SIG-M5 treated with dmso at 0.1 percent for 504 hours (cell line): ENCODE measurements around the gene PRIMPOL.

Experiments used
- DNase-seq: peaks from one replicate; lab custom pipeline; 2025; ENCODE audit not compliant: unreplicated experiment; lab: John Stamatoyannopoulos, UW

The PRIMPOL gene

DNA sequence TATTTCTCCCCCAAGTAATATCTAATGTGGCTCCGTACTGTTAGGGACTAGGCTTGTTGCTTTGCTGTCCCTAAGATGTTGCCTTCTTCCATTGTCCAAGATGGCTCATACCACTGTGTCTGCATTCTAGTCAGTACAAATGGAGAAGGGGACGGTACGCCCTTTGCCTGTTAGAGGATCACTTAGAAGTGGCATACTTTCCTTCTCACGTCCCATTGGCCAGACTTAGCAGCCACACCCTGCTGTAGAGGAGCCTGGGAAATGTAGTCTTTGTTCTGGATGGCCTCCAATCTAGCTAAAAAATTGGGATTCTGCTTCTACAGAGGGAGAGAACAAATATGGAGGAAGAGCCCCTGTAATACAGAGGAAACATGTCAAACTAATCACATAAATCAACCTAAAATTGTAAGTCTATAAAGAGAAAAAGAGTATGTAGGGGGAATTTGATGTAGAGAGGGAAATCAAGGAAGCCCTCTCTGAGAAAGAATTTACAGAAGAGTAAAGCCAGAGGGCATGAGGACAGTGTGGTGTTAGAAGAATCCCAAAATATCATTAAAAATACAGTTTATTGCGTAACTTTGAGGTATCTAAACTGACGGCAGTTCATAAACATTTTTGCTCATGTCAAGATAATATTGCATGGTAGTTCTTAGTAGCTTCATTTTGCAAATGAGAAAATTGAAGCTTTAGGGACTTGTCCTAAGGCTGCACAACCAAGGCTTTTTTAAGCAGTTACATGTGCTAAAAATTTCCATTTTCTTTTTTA lies 15.1 kb downstream of the PRIMPOL start:
- DNase-seq: no peak

DNA sequence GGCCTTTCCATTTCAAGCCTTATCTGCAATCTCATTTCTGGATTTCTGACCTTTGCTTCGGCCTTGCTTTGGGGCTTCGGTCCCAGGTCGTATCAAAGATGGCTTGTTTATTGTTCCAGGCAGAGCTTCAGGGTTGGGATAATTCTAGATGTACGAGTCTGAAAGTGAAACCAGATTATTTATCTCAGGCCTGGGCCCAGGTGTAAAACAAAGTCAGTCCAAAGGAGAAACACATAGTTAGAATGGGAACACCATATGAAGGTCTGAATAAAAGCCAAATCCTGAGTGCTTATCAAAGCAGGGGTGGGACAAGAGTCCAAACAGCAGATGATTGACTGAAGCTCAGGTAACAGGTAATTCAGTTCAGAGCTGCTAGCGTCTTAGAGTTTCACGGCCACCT lies 17.1 kb downstream of the PRIMPOL start:
- no peak for DNase-seq

DNA sequence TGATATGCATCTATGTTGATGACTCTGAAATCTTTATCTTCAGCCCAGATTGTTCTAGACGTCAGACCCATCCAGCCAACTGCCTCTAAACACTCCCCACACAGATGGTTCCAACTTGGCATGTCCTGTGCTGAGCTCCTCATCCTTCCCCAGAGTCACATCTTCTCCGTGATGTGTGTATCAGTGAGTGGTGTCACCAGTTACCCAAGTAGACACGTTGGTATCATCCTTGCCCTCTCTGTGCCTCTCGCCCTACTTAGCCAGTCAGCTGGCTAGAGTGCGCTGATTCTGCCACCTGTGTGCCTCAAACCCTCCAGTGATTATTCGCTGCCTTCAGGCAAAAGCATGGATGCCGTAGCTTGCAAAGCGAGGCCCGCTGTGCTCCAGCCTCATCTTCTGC lies 18.6 kb downstream of the PRIMPOL start:
- no peak for DNase-seq

DNA sequence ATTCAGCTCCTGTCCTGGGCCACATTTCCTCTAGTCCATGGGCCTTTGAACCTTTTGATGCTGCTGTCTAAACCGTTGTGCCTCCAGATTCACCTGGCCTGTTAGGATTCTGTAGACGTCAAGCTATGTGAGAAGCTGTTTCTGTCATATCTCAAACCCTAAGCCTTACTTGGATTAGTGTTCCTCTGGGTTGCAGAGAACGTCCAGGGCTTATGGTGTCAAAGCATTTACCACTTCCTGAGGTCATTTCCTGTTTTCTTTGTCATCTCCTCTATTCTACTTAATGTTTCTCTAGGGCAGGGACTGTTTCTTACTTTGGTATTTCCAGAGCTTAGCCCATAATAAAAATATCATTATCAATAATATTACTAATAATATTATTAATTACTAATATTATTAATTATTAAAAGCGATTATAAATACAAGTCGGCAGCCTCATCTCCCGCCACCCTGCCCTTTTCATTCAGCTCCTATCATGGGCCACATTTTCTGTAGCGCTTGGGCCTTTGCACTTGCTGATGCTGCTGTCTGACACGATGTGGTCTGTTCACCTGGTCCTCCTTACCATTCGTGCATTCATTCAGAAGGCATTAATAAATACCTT lies 19.1 kb downstream of the PRIMPOL start:
- DNase-seq: no peak

- no peak for DNase-seq
These were observed 19.7 kb downstream of the PRIMPOL start for GRCh38 chr4:184669251-184669650.

GRCh38 chr4:184671101-184671500 lies 21.6 kb downstream of the PRIMPOL start:
- no peak for DNase-seq

- DNase-seq: no peak
These were observed 23.2 kb downstream of the PRIMPOL start for GRCh38 chr4:184672741-184673140.

- DNase-seq: no peak
These were observed 24.5 kb downstream of the PRIMPOL start for GRCh38 chr4:184674011-184674410.

GRCh38 chr4:184675018-184675417 lies 25.5 kb downstream of the PRIMPOL start:
- DNase-seq: no peak

DNA sequence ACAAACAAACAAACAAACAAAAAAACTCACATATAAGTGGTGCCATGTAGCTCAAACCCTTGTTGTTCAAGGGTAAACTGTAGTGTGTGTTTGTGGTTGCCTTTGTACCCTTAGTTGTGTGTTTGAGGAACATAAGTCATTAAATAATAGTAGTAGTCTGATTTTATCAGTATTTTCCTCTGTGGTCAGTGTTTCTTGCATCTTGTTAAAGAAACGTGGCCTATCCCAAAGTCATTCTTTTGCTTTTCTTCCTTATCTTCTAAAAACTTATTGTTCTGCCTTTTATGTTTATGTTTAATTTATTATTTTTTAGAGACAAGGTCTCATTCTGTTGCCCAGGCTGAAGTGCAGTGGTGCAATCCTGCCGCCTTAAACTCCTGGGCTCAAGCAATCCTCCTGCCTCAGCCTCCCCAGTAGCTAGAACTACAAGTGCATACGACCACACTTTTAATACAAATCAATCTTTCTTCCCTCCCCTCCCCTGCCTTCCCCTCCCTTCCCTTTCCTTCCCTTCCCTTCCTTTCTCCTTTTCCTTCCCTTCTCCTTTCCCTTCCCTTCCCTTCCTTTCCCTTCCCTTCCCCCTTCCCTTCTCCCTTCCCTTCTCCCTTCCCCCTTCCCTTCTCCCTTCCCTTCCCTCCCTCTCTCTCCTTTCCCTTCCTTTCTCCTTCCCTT lies 26.4 kb downstream of the PRIMPOL start:
- DNase-seq: no peak

DNA sequence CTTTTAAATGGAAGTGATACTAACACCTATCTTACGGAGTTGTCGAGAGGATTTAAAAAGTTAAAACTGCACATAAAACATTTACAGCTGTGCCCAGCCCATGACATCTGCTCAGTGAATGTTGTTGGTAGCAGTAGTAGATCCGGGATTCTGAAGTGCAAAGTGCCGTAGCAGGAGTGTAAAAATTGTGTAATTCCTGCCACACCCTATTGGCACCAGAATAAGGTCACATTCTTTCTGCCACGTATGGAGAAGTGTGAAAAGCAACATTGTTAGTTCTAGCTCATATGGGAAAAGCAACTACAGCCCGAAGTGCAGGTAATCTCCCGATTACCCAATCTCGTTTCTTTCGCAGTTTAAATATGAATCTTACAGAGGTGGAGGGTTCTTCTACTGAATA lies 31.2 kb downstream of the PRIMPOL start:
- no peak for DNase-seq

GRCh38 chr4:184681916-184682315 lies 32.4 kb downstream of the PRIMPOL start:
- DNase-seq: no peak

DNA sequence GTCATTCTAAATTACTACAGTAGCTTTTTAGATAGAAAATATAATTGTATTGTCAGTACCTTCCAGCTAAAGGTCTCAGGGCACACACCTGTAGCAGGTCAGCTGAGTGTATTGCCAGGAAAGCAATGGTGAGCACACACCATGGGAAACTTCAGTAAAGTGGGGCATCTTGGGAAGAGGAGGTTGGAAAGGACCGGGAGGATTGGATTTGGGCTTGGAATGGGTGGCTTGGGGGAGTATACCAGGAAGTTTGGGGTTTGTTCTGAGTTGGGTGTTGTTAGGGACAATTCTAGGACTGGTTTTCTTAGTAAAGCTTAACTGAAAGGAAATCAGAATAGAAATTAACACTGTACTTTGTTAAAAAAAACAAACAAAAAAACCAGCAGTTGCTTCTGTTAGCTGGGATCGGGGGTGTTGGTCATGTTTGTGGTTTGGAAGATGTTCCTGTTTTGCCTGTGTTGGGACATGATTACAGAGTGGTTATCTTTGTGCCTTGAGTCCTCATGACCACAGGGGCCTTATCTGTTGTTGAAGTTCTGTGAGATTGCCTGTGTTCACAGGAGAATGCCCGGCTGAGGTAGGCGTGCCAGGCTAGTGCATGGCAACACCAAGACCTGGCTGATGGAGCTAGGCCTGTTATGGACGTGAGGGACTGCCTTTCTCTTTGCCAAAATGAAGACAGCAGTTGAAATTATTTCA lies 35.1 kb downstream of the PRIMPOL start:
- peak; percentile 88 for DNase-seq

DNA sequence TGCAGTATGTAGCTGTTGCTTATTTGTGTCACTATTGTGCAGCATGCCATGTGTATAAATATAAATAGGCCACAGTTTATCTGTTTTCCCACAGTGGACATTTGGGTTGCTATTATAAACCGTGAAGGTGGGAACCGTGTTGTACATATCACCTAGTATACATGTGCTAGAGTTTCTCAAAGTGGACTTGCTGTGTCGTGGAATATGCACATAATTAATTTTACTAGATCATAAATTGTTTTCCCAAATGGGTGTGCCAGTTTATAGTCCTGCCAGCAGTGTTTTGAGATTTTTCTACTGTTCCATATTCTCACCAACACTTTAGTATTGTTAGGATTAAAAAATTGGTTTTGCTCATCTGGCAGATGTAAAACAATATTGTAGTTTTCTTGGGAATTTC lies 38.5 kb downstream of the PRIMPOL start:
- no peak for DNase-seq

DNA sequence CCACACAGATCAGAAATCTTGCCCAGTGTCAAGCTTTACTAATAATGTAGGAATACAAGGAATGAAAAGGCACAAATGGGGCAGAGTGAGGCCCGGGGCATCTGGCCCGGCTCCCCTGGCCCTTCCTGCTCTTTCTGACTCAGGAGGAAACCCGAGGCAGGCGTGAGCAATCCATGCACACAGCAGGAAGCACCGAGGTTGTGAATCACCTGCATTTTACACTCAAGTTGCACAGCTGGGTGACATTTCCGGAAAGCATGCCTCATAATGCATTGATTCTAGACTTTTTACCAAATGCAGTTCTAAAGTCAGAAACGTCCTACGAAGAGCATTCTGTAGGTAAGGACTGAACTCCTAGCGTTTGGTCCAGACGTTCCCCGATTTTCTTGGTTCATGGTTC lies 38.9 kb downstream of the PRIMPOL start:
- DNase-seq: no peak

DNA sequence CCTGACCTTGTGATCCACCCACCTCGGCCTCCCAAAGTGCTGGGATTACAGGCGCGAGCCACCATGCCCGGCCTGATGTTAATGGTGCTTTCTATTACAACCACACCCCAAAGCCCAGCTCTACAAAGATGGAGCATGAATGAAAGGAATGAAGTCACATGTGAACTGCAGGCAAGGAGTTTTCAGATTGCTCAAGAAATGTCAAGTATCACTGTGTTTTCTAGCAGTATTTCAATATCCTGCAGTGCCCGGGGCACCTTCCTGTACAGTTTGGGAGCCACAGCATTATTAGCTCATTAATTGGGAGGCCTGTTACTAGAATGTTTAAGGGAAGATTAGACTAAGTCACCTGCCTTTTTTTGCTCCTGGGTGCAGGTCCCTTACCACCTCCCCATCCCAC lies 40.1 kb downstream of the PRIMPOL start:
- DNase-seq: no peak

- no peak for DNase-seq
These were observed 43.5 kb downstream of the PRIMPOL start for GRCh38 chr4:184693056-184693455.

- DNase-seq: no peak
These were observed 44.9 kb downstream of the PRIMPOL start for GRCh38 chr4:184694412-184694956.

DNA sequence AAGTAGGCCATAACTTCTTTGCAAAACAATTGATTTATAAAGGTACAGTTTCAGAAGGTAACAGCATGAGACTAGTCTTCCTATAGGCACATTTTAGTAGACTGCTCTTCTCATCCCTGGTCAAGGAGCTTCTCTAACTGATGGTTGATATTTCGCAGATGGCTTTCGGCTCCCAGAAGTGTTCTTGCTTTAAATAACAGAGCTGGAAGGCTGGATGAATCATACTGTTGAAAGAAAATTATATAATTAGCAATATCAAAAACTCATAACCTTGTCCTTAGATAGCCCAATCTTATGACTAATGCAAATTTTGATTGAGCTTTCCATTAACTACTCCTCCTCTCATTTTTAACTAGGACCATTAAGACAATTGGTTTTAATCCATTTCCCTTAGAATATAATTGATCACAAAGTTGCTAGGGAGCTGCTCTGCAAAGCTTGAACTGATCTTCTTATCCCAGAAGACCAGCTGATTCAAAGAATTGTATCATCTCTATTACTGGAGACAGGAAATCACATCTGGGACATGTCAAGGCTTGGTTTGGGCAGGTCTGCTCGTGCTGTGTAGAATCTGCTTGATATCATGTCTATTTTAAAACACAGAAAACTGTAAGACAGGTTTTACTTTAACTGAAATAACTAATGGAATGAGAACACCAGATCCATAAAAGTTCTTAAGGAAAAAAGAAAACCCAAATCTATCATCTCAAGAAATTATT lies 45.8 kb downstream of the PRIMPOL start:
- DNase-seq: no peak

DNA sequence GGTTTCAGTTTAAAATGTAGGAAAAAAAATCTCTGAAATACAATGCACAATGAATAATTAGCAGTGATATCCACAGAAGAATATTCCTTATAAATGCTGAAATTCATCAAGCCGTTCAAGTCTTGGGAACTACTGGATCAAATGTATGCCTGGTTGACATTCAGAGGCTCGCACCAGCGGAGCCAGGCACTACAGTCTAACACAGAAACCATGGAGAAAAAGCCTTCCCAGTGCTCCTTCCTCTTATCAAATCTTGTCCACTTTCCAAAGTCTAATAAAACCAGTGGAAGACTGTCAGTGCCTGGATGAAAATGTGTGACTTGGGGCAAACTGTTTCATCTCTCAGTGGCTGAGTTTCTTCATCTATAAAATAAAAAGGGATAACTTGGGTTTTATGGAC lies 48.4 kb downstream of the PRIMPOL start:
- no peak for DNase-seq

- DNase-seq: no peak
These were observed 50.4 kb downstream of the PRIMPOL start for GRCh38 chr4:184699941-184700340.
